ENCODE data around the gene SASH1.

DNA sequence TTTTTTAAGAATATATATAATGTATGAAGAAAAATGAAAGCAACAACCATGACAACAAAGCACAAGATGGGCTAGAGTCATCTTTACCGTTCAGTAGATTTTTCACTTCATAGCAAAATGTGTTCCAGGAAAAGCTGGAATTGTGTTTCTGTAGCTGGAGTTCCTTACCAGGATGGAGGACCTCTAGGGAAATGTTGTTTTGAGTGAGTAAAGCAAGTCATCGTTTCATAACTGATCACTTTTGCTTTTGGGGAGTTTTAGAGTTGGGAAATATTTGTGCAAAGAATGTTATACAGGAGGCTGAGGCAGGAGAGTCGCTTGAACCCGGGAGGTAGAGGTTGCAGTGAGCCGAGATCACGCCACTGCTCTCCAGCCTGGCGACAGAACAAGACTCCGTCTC, 151.6 kb downstream of the SASH1 start:
- no peak for TF ChIP-seq MXI1 (conservative IDR thresholded peaks at IDR 0.05; ENCODE audit: poor library complexity, severe bottlenecking)
- TF ChIP-seq CTCF (IDR thresholded peaks at IDR 0.05; ENCODE audit: poor library complexity, severe bottlenecking) = no peak

Data from neural cell (in vitro differentiated cells).